GM20000 (cell line): ENCODE results near the gene CCDC92B.

ENCODE experiments used
- DNase-seq: peaks from one replicate; pipeline ENCODE4 v3.0.0; 2012; ENCODE audit warnings: low spot score
- CTCF ChIP-seq: IDR thresholded peaks from 2 replicates; pipeline ENCODE4 v1.5.1; 2012; ENCODE audit warnings: mild to moderate bottlenecking, control low read depth; ENCODE audit errors: extremely low read depth, missing control alignments

Gene CCDC92B

GRCh38 chr17:2705888-2706795 is 43.3 kb downstream of the CCDC92B start:
- no peak for DNase-seq
- TF ChIP-seq CTCF = no peak

GRCh38 chr17:2705263-2705662 is 44.2 kb downstream of the CCDC92B start:
- no peak for TF ChIP-seq CTCF
- DNase-seq = no peak

- DNase-seq = peak; percentile 18
- no peak for TF ChIP-seq CTCF
Observed at GRCh38 chr17:2704890-2705248, 44.6 kb downstream of the CCDC92B start.

- TF ChIP-seq CTCF = no peak
- peak; percentile 18 for DNase-seq
Observed at GRCh38 chr17:2704031-2704889, 45.2 kb downstream of the CCDC92B start.

GRCh38 chr17:2703606-2704005 is 45.8 kb downstream of the CCDC92B start:
- TF ChIP-seq CTCF = no peak
- DNase-seq = no peak

- peak; percentile 14 for DNase-seq
- no peak for TF ChIP-seq CTCF
Observed at GRCh38 chr17:2703181-2703580, 46.3 kb downstream of the CCDC92B start.
